GM13976 (cell line): ENCODE data around the gene PRR14.
A peak's percentile ranks its signal among the peaks of the same experiment; 100 is the strongest.

ENCODE experiments used
- DNase-seq: peaks from one replicate; pipeline ENCODE4 v3.0.0; 2012; ENCODE audit warnings: low spot score
- in situ Hi-C: fragments of 300-500 bp; cut with MboI; formaldehyde crosslinking; loops from one replicate; pipeline ENCODE4 v1.12.0; 2022; ENCODE audit warnings: low sequenced_read_pairs, mixed read lengths, inconsistent platforms; ENCODE audit not compliant: unreplicated experiment
- TF ChIP-seq, protein P1 (sequence below): IDR thresholded peaks from 2 replicates; pipeline ENCODE4 v1.5.1; 2012; ENCODE audit warnings: borderline replicate concordance, mild to moderate bottlenecking; ENCODE audit not compliant: insufficient read depth; ENCODE audit errors: extremely low read depth, missing control alignments, control extremely low read depth

Gene PRR14

DNA sequence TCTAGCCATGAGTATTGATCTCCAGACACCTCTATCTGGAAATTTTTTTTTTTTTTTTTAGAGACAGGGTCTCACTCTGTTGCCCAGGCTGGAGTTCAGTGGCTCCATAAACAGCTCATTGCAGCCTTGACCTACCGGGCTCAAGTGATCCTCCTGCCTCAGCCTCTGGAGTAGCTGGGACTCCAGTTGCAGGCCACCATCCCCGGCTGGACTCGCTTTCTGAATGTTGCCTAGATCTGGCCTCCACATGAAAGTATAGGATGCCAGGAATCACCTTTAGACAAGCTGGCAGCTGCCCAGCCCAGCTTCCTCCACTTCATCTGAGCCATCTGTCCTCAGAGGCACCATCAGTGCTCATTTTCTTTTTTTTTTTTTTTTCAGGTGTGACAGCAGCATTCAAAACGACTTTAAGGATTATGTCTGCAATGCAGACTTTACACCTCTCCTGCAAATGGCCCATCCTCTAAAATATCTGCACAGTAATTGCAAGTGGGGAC lies 6.4 kb upstream of the PRR14 start:
- TF ChIP-seq, protein P1, sequence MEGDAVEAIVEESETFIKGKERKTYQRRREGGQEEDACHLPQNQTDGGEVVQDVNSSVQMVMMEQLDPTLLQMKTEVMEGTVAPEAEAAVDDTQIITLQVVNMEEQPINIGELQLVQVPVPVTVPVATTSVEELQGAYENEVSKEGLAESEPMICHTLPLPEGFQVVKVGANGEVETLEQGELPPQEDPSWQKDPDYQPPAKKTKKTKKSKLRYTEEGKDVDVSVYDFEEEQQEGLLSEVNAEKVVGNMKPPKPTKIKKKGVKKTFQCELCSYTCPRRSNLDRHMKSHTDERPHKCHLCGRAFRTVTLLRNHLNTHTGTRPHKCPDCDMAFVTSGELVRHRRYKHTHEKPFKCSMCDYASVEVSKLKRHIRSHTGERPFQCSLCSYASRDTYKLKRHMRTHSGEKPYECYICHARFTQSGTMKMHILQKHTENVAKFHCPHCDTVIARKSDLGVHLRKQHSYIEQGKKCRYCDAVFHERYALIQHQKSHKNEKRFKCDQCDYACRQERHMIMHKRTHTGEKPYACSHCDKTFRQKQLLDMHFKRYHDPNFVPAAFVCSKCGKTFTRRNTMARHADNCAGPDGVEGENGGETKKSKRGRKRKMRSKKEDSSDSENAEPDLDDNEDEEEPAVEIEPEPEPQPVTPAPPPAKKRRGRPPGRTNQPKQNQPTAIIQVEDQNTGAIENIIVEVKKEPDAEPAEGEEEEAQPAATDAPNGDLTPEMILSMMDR = no peak
- no peak for DNase-seq
- in situ Hi-C loops = no loop called here

DNA sequence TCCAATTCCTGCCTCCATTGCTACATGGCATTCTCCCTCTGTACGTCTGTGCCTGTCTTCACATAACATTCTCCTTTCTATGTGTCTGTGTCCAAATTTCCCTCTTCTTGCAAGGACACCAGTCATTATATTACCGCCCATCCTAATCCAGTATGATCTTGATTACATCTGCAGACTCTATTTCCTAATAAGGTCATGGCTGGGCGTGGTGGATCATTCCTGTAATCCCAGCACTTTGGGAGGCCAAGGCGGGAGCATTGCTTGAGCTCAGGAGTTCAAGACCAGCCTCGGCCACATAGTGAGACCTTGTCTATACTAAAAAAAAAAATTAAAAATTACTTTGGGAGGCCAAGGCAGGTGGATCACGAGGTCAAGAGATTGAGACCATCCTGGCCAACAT lies 5.0 kb upstream of the PRR14 start:
- TF ChIP-seq, protein P1 = no peak
- no peak for DNase-seq
- in situ Hi-C loops = no loop called here

DNA sequence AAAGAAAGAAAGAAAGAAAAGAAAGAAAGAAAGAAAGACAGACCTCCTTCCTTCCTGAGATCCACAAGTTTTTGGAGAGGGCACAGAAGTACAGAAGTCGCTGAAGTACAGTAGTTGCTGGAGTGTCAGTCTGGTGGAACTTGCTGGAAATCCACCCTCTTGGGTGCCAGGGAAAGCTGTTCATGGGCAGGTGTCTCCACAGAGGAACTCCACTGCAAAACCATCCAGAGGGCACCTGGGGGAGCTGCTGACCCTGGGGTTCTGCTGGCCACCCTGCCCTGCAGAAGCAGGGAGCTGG lies 3.5 kb upstream of the PRR14 start:
- TF ChIP-seq, protein P1 = no peak
- DNase-seq = no peak
- in situ Hi-C loops = no loop called here

DNA sequence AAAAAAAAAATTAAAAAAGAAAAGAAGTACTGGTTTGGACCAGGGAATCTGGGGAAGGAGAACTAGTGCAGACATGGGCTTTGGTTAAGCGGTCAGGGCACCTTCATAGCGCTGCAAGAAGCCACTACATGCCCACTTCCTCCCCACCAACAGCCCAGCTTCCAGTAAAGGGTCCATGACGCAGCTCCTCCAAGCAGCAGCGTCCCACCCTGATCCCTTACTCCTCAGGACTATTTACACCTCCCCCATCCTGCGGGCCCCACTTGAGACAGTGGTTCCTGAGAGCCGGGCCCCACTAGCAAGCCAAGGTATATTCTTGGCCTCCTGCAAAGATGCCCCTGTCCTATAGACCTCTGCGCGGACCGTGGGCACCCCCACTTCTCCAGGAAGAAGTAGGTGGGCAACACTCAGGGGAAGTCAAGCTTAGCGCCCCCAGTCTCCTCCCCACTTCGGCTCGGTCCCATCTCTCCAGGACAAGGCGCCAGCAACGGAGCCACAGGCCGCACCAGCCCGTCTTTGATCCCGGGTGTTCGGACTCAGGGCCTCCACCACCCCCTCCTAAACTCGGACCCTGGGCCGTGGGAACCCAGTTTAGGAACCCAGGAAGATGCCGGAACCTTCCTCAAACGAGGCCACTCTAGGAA lies 913 bp upstream of the PRR14 start:
- in situ Hi-C loops = no loop called here
- TF ChIP-seq, protein P1 = no peak
- DNase-seq = no peak

DNA sequence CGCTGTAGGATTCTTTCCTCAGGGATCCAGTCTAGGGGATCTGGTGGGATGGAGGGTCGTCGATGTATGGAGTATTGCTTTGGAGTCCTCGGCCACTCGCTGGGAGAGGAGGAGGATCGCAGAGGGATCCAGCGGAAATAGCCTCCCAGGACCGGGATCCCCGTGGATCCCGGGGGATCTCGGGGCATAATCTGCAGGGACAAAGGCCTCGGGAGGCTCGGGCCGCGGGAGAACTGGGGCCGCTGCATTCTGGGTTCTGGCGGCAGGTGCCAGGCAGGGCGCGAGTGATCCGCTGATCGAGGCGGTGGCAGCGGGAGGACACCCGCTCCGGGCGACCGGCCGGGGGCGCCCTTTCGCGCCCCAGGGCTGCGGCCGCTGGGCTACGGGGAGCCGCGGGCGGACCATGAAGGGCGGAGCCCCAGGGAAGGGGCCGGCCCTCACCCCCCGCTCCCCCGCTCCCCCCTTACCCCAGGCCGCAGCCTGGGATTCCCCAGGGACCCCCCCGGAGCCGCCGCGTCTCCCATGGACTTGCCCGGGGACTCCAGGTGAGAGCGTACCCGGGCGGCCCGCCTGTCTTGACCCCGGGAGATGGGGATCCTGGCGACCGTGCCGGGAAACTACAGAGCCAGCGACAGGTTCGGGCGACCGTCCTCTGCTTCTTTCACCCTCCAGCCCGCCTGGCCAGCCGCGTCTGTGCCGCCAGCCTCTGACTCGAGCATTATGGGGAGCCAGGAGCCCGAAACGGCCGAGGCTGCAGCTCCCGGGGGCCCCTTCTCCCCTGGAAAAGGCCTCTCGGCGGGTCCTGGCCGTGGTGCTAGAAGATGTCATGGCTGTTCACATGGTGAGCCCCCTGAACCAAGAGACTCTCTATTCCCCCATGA lies 604 bp downstream of the PRR14 start:
- peak; percentile 92 for DNase-seq
- in situ Hi-C loops = no loop called here
- TF ChIP-seq, protein P1 = peak; percentile 91

DNA sequence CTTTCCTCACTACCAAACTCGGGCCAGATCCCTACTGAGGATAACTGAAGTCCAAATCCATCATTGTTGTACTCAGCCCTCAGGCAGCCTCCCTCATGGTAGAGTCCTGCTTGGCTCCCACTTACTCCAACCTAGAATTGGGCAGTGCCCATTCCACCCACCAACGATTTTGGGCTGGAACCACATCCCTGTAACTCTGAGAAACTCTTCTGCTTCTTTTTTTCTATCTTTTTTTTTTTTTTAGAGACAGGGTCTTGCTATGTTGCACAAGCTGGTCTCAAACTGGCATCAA lies 1.2 kb downstream of the PRR14 start:
- DNase-seq = no peak
- TF ChIP-seq, protein P1 = no peak
- in situ Hi-C loops = no loop called here
